OCI-LY3 (cell line): ENCODE results near the gene FAM219A.

Experiments used
- EZH2phosphoT487 ChIP-seq: fragments of 200-600 bp; shearing (Covaris generic); IDR thresholded peaks from 2 replicates; pipeline ENCODE4 v1.6.1; 2018; ENCODE audit warnings: antibody characterized with exemption, mixed run types, low read depth
- TF ChIP-seq, protein P1 (sequence below): fragments of 200-600, 300-600 bp; sonication (generic); IDR thresholded peaks from 2 replicates; pipeline ENCODE4 v1.5.1; 2014; ENCODE audit warnings: antibody characterized with exemption, low read length, low read depth

DNA sequence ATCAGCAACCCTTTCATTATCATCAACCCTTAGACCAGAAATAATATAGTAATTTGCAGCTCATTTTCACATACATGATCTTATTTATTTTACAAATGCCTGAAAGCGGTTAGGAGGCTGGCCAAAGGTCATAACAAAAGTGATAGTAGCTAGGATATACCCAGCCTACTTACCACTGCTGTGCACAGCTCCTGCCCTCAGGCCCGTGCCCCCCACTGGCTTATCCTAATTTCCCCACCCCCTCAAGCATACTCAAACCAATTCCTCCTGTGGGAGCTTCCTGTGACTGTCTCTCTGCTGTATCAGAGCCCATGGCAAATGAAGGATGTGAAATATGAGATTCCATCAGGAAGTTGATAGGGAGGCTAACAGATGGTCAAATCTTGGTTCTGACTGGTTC, 14.8 kb downstream of the FAM219A start:
- TF ChIP-seq, protein P1, sequence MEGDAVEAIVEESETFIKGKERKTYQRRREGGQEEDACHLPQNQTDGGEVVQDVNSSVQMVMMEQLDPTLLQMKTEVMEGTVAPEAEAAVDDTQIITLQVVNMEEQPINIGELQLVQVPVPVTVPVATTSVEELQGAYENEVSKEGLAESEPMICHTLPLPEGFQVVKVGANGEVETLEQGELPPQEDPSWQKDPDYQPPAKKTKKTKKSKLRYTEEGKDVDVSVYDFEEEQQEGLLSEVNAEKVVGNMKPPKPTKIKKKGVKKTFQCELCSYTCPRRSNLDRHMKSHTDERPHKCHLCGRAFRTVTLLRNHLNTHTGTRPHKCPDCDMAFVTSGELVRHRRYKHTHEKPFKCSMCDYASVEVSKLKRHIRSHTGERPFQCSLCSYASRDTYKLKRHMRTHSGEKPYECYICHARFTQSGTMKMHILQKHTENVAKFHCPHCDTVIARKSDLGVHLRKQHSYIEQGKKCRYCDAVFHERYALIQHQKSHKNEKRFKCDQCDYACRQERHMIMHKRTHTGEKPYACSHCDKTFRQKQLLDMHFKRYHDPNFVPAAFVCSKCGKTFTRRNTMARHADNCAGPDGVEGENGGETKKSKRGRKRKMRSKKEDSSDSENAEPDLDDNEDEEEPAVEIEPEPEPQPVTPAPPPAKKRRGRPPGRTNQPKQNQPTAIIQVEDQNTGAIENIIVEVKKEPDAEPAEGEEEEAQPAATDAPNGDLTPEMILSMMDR: no peak
- TF ChIP-seq EZH2phosphoT487: no peak
